Measurements from ENCODE around the gene KNG1.

The KNG1 gene

DNA sequence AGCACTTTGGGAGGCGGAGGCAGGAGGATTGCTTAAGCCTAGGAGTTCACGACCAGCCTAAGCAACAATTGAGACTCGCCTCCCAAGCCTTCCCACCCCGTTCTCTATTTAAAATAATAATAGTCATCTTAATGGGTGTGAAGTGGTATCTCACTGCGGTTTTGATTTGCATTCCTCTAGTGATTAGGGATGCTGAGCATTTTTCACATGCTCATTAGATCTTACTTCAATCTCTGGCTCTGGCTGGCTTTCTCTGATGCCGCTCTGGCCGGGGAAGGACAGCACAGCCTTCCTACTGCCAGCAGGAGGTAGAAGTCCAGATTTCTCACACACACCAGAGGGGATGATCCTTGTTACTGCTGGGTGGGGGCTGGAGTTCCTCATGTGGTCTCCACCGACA, 58.8 kb downstream of the KNG1 start:
- TF ChIP-seq, protein P1, sequence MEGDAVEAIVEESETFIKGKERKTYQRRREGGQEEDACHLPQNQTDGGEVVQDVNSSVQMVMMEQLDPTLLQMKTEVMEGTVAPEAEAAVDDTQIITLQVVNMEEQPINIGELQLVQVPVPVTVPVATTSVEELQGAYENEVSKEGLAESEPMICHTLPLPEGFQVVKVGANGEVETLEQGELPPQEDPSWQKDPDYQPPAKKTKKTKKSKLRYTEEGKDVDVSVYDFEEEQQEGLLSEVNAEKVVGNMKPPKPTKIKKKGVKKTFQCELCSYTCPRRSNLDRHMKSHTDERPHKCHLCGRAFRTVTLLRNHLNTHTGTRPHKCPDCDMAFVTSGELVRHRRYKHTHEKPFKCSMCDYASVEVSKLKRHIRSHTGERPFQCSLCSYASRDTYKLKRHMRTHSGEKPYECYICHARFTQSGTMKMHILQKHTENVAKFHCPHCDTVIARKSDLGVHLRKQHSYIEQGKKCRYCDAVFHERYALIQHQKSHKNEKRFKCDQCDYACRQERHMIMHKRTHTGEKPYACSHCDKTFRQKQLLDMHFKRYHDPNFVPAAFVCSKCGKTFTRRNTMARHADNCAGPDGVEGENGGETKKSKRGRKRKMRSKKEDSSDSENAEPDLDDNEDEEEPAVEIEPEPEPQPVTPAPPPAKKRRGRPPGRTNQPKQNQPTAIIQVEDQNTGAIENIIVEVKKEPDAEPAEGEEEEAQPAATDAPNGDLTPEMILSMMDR (conservative IDR thresholded peaks at IDR 0.05; ENCODE audit: low read depth, low read length), result peak; percentile 69
- DNase-seq (ENCODE audit: low read depth), result peak; percentile 93
- H3K4me3 ChIP-seq (ENCODE audit: low read length), result no peak overlapping the region

DNA sequence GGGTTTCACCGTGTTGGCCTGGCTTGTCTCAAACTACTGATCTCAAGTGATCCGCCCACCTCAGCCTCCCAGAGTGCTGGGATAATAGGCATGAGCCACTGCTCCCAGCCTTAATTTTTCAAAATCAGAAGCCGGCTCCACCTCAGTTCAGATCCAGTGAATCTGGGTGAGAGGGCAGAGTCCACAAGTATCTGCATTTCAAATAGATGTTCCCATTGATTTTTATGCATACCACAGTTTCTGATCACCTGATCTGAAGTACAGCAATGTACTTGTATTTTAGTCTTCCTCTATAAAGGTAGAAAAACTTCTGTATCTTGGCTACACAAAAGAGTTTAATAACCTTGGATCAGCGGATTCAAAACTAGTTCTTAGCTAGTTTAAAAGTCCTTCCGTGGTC, 62.0 kb downstream of the KNG1 start:
- TF ChIP-seq, protein P1 (conservative IDR thresholded peaks at IDR 0.05; ENCODE audit: low read depth, low read length), result no peak
- no peak for DNase-seq (ENCODE audit: low read depth)
- no peak overlapping the region for H3K4me3 ChIP-seq (ENCODE audit: low read length)

DNA sequence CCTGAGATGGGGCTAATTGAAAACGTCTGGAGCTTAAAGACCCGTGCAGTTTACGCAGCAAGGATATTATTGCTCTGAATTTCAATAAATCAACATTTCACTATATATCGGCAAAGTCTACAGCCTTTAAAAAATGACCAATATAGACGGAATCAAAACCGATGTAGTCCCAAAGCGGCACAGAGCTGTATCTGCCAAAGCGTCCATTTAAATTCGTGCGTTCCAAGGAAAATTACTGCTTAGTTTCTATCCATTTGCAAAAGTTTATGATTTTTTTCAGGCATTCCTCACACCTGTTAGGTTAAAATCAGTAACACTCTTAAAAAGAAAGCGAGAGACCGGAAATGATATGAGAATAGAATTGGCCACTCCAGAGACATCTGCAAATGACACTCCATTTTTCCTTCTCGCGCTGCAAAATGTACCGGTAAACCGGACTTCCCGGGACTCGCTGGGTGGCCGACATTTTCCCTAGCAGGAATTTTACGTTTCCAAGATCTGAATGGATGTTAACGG, 65.4 kb downstream of the KNG1 start:
- H3K4me3 ChIP-seq (ENCODE audit: low read length), result peak overlapping the region; percentile 100
- no peak for DNase-seq (ENCODE audit: low read depth)
- TF ChIP-seq, protein P1 (conservative IDR thresholded peaks at IDR 0.05; ENCODE audit: low read depth, low read length), result no peak

DNA sequence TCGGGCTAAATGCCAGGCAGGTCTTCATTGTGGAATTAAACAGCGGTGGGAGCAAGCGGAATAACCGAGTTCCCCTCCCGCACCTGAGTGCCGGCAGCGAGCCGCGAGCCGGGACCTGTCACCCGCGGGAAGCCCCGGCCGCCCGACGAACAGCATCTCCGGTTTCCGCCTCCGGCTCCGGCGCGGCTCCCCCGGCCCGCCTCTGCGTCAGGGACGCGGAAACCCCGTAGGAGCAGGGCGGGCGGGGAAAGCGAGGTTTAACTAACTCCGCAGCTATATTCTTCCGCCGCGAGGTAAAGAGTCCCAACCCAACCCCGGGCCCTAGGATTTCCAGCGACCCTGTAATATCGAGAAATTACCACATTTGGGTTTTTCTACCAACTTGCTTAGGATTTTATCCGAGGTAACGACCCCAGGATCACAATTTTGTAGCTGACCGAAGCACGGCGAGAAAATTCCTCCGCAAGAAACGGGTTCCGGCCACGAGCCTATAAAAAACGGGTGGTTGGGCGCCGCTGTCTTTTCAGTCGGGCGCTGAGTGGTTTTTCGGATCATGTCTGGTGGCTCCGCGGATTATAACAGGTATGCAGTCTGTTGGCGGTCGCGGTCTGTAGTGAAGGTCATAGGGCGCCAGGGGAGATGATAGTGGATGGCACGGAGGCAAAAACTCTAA, 66.0 kb downstream of the KNG1 start, which contains the start of gene EIF4A2:
EIF4A2 (plus strand) TSS at position 520 of the 673 bp plus-strand sequence; CDS start at position 554, 34 bp downstream.
- DNase-seq (ENCODE audit: low read depth), result peak; percentile 60
- peak within 1 kb of the TSS; percentile 100 for H3K4me3 ChIP-seq (ENCODE audit: low read length)
- TF ChIP-seq, protein P1 (conservative IDR thresholded peaks at IDR 0.05; ENCODE audit: low read depth, low read length), result no peak

DNA sequence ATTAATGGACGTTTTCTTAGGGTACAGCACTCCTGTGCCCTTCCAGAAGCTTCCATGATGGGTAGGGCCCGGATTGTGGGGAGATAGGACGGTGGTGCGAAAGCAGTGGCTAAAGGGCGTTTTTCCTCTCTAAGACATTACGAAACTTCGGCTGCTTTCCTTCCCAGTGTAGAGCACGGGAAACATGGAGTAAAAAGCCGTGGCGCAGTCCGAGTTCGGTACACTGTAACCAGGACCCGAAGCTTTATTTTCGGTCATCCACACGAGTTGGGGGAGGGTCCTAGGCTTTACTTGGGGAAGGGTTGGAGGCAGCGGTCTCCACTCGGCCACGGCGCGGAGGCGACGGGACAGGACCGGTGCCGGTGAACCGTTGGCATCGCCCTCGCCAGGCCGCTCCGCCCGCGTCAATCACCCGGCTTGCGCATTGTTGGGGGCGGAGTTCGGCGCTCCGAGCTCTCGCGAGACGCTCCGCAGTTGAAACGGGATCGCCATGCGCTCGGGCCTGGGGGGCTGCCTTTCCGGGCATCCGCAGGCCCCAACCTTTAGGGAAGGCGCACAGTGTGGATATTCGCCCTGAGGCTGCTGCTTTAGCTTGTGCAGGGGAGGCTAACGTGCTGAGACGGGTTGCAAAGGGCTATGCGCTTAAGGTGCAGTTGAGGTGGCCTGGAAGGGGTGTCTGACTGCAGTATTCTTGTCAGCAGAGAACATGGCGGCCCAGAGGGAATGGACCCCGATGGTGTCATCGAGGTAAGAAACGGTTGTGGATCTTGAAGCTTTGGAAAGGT, 66.8 kb downstream of the KNG1 start:
- DNase-seq (ENCODE audit: low read depth), result no peak
- TF ChIP-seq, protein P1 (conservative IDR thresholded peaks at IDR 0.05; ENCODE audit: low read depth, low read length), result no peak
- H3K4me3 ChIP-seq (ENCODE audit: low read length), result peak overlapping the region; percentile 100

DNA sequence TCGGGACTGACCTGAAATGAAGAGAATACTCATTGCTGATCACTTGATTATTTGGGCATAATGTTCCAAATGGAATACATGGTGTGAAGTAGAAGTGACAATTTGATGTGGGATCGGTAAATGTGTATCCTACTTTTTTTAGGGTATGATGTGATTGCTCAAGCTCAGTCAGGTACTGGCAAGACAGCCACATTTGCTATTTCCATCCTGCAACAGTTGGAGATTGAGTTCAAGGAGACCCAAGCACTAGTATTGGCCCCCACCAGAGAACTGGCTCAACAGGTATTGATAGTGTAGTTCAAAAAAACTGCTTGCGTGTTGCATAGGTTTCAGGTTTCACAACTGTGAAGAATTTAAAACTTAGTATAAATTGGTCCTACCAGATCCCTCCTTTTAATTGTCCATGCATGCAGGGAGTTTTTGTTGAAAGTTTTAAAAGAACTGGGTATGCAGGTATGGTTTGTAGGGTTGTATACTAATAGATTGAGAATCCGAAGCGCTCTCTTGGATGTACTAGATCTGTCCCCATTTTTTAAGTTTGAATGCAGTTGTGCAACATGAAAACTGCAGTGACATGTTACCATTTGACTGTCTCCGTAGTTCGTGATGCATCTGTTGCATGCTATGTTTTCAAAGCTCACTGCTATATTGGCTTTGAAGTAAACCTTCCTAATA, 67.8 kb downstream of the KNG1 start:
- TF ChIP-seq, protein P1 (conservative IDR thresholded peaks at IDR 0.05; ENCODE audit: low read depth, low read length), result no peak
- no peak for DNase-seq (ENCODE audit: low read depth)
- H3K4me3 ChIP-seq (ENCODE audit: low read length), result peak overlapping the region; percentile 100

Measured in retinal pigment epithelial cell (primary cell).